ENCODE results near the gene NLRC5.

DNA sequence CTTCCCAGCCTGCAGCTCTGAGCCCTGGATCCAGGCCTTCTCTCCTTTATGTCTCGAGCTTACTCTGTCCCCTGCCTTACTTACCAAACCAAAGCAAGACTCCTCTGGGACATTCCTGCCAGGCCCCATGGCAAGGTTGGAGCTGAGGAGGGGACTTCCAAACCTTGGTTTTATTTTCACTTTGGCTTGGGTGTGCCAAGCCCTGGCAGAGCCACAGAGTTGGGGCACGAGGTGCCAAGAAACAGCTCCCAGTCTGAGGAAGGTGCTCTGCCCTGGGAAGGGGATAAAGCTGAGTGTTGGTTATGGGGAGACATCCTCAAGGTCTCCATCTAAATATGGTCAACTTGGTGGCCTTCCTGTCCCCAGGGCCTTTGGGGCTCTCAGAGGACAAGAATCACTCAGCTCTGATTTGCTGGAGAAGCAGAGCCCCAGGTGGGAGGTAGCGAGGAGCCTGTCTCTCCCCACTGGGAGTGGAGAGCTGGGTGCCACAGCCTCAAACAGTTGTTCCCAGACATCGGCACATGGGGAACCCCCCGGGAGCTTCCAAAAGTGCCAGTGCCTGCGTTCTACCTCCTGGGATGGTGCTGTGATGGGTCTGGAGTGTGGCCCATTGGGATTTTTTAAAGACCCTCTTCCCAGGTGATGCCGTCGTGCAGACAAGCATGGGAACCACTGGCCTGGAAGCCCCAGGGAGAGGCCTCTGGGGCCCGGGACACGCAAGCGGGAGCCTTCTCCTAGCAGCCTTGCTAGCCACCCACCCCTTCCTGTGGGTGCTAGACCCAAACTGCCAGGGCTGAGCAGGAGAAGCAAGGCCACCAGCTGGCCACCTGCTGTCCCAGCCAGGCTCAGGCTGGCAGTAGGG, 10.3 kb downstream of the NLRC5 start:
- TF ChIP-seq, protein P1, sequence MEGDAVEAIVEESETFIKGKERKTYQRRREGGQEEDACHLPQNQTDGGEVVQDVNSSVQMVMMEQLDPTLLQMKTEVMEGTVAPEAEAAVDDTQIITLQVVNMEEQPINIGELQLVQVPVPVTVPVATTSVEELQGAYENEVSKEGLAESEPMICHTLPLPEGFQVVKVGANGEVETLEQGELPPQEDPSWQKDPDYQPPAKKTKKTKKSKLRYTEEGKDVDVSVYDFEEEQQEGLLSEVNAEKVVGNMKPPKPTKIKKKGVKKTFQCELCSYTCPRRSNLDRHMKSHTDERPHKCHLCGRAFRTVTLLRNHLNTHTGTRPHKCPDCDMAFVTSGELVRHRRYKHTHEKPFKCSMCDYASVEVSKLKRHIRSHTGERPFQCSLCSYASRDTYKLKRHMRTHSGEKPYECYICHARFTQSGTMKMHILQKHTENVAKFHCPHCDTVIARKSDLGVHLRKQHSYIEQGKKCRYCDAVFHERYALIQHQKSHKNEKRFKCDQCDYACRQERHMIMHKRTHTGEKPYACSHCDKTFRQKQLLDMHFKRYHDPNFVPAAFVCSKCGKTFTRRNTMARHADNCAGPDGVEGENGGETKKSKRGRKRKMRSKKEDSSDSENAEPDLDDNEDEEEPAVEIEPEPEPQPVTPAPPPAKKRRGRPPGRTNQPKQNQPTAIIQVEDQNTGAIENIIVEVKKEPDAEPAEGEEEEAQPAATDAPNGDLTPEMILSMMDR (IDR thresholded peaks at IDR 0.05), result no peak
- no peak for TF ChIP-seq POLR2AphosphoS5 (IDR thresholded peaks at IDR 0.05)
